ENCODE measurements around the gene UPK1A. TPM values are rescaled to one million over a fixed set of nuclear protein-coding genes. Genes with fewer than 3 reads are reported as not detected.

The UPK1A gene
- not detected for total RNA-seq

DNA sequence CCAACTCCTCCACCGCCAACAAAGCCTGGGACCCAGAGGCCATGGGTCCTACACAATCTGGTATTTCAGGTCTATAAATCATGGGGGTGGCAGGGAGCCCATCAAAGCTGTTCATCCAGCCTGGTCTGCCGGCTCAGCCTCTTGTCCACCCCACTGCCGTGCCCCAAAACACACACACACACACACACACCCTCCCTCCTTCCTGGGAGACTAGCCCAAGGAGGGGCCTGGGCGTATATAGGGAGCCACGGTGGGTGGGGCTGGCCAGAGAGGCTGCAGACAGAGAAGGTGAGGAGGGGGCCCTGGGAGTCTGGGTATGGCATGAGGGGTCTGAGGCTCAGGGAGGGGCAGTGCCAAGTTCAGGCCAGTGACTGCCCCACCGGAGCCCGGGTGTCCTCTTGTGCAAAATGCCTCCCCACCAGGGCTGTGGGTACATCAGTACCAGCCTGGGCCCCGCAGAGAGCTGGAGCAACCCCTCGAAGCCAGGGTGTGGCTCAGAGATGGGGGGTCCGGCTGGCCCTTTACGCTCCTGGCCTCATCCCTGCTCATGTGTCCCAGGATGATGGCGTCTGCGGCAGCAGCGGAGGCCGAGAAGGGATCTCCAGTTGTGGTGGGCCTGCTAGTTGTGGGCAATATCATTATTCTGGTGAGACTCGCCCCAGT lies at the start of gene UPK1A:
Gene UPK1A (plus strand): TSS at position 267 of the 663 bp plus-strand sequence. CDS start 296 bp downstream, at position 563.

DNA sequence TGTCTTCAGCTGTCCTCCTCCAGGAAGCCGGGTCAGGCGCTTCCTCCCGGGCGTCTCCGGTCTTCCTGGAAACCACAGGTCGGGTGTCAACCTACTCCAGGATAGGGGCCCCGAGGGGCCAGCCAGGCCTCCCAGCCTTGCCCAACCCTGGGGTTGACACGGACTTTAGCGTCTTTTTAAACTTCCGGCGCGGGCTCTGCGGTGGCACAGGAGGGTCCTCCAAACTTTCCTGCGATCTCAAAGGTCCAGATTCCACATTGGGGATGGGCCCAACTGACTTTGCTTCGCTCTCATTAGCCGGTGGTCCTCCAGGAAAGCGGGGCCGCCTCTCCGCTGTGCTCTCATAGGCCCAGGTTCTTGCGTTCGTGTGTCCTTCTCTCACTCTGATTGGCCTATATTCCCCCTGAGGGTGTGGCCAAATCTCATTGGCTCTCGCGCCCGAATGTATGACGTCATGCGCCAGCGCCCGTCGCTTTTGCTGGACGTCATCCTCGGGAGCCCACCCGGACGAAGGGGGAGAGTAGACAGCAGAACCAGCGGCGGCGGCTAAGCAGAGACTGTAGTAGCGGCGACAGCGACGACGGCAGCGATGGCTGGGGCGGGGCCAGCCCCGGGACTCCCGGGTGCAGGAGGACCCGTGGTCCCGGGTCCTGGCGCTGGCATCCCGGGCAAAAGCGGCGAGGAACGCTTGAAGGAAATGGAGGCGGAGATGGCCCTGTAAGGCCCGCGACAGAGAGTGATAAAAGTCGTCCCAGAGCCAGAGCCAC lies 37.6 kb upstream of the UPK1A start, which contains the start of gene RBM42:
Gene RBM42 (plus strand): TSS at position 472 of the 767 bp plus-strand sequence. CDS start 118 bp downstream, at position 590.

DNA sequence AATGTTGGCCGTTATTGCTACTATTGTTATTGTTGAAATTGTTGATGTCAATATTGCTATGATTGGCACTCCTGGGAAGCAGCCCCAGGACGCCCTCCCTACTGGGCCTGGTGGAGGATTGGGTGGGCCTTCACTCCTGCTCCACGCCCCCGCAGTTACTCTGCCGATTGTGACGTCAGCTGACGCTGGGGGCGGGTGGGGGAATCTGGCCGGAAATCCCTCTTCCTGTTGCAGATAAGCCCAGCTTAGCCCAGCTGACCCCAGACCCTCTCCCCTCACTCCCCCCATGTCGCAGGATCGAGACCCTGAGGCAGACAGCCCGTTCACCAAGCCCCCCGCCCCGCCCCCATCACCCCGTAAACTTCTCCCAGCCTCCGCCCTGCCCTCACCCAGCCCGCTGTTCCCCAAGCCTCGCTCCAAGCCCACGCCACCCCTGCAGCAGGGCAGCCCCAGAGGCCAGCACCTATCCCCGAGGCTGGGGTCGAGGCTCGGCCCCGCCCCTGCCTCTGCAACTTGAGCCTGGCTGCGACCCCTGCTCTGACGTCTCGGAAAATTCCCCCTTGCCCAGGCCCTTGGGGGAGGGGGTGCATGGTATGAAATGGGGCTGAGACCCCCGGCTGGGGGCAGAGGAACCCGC lies 24.7 kb upstream of the UPK1A start, which contains the start of gene ETV2:
Gene ETV2 (plus strand): TSS at position 231 of the 637 bp plus-strand sequence. CDS start 716 bp downstream, outside the sequence.

DNA sequence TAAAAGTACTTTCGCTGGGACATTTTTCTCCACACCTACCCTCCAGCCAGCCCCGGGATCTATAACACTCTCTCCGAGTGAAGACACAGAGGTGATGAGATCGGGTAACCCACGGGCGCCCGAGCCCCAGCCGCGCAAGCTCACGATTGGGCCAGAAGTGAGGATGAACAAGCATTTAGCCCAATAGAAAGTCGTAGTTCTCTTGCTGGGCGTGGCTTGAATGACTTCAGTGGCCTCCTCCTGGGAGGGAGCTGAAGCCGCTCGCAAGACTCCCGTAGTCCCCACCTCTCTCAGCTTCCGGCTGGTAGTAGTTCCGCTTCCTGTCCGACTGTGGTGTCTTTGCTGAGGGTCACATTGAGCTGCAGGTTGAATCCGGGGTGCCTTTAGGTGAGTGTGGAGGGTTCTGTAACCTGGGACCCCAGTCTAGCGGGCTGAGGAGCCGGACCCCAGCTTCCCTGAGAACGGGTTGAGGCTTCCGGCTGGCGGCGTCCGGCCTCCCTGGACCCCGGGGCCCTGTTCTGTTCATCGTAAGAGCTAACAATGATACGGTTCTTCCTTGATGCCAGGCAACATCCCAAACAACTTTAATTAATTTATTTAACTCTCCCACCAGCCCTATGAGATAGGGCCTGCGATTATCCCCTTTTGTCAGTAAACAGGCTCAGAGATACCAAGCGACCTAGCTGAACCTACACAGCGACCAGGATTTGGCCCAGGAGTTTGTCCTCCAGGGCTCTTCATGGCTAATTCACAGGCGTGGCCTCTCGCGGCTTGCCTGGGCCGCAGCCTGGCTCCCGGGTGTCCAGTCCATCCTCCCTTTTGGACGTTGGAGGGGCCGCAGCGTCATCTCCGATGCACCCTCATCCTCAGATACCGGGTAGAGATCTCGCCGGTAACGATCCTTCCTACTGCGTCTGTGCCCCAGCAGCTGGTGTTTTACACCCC lies 18.0 kb upstream of the UPK1A start, which contains the start of gene COX6B1:
Gene COX6B1 (plus strand): TSS at position 307 of the 945 bp plus-strand sequence. CDS start 2,921 bp downstream, outside the sequence.

DNA sequence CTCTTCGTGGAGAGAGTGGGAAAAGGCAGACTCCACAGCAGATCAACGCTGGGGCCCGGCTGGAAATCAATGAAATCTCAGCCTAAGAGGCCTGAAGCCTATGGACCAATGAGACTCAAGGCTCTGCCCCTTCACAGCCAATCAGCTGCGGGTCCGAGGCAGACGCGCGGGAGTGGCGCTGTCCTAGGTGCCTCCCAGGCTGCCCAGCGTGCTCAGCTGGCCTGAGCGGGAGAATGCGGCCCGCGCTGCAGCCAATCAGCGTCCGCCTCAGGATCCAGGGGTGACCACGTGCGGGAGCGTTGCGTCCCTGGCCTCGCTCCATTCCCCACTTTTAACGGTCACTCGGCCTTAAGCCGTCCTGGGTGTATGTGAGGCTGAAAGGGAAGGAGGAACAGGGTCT lies 37.9 kb downstream of the UPK1A start, which contains the start of gene ZBTB32:
Gene ZBTB32 (plus strand): TSS at position 341 of the 400 bp plus-strand sequence. CDS start 10,069 bp downstream, outside the sequence.

DNA sequence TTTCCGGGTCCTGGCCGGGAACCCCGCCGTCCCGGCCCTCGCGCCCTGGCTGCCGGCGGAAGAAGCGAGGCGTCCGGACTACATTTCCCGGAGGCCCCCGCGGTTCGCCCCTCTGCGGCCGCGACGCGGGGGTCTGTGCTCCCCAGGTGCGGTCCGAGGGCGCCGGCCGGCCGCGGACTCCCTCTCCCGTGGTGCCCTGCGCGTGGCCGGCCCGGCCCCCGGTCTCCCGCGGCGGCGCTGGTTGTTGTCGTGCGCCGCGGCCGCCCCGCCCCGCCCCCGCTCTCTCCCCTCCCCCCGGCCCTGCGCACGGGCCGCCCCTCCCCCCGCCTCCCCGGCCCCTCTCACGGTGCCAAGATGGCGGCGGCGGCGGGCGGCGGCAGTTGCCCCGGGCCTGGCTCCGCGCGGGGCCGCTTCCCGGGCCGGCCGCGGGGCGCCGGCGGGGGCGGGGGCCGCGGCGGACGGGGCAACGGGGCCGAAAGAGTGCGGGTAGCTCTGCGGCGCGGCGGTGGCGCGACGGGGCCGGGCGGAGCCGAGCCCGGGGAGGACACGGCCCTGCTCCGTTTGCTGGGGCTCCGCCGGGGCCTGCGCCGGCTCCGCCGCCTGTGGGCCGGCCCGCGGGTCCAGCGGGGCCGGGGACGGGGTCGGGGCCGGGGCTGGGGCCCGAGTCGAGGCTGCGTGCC lies 51.5 kb downstream of the UPK1A start, which contains the start of gene KMT2B:
Gene KMT2B (plus strand): TSS at position 339 of the 680 bp plus-strand sequence. CDS start 16 bp downstream, at position 355.

Other genes starting within 250 kb of the UPK1A start
- 0.23 TPM for gene FFAR2, start 218.3 kb upstream of the UPK1A start, total RNA-seq
- gene KRTDAP, start 176.1 kb upstream of the UPK1A start, total RNA-seq = not detected
- gene DMKN, start 152.9 kb upstream of the UPK1A start, total RNA-seq = 15.5 TPM
- not detected for gene SBSN, start 138.2 kb upstream of the UPK1A start, total RNA-seq
- not detected for gene GAPDHS, start 133.1 kb upstream of the UPK1A start, total RNA-seq
- 61.1 TPM for gene TMEM147, start 120.9 kb upstream of the UPK1A start, total RNA-seq
- not detected for gene ATP4A, start 102.9 kb upstream of the UPK1A start, total RNA-seq
- not detected for gene PMIS2, start 80.3 kb upstream of the UPK1A start, total RNA-seq
- 6.0 TPM for gene HAUS5, start 53.8 kb upstream of the UPK1A start, total RNA-seq
- 18.2 TPM for gene RBM42, start 37.5 kb upstream of the UPK1A start, total RNA-seq
- 0.46 TPM for gene ETV2, start 24.8 kb upstream of the UPK1A start, total RNA-seq
- 199 TPM for gene COX6B1, start 18.2 kb upstream of the UPK1A start, total RNA-seq
- gene ZBTB32, start 38.0 kb downstream of the UPK1A start, total RNA-seq = not detected
- gene KMT2B, start 51.5 kb downstream of the UPK1A start, total RNA-seq = 6.2 TPM
- 0.46 TPM for gene IGFLR1, start 75.9 kb downstream of the UPK1A start, total RNA-seq
- gene U2AF1L4, start 78.9 kb downstream of the UPK1A start, total RNA-seq = 10.8 TPM
- 23.5 TPM for gene PSENEN, start 79.1 kb downstream of the UPK1A start, total RNA-seq
- gene LIN37, start 82.1 kb downstream of the UPK1A start, total RNA-seq = 12.0 TPM
- 0.23 TPM for gene HSPB6, start 90.5 kb downstream of the UPK1A start, total RNA-seq
- 5.5 TPM for gene PROSER3, start 91.7 kb downstream of the UPK1A start, total RNA-seq
- gene ARHGAP33, start 109.0 kb downstream of the UPK1A start, total RNA-seq = 68.0 TPM
- not detected for gene PRODH2, start 146.3 kb downstream of the UPK1A start, total RNA-seq
- 0.46 TPM for gene NPHS1, start 186.0 kb downstream of the UPK1A start, total RNA-seq
- gene KIRREL2, start 190.4 kb downstream of the UPK1A start, total RNA-seq = 1.8 TPM
- 328 TPM for gene APLP1, start 202.1 kb downstream of the UPK1A start, total RNA-seq
- 2.8 TPM for gene NFKBID, start 234.0 kb downstream of the UPK1A start, total RNA-seq
- gene HCST, start 236.0 kb downstream of the UPK1A start, total RNA-seq = 0.92 TPM
- gene TYROBP, start 241.8 kb downstream of the UPK1A start, total RNA-seq = 5.5 TPM

Data from diencephalon (tissue), 1 donor.